Suprapubic skin (tissue), 4 donors: ENCODE data around the gene CAB39L.

Experiments
- CTCF ChIP-seq, 2 donors: fragments of 200-600 bp in 1 of 2; fragments of 450-650 bp in 1 of 2; sonication (generic) in 1 of 2; IDR thresholded peaks; one replicate each; pipeline ENCODE4 v1.5.1; 2016 to 2019; ENCODE audit warnings: antibody characterized with exemption in 2 of 2, mild to moderate bottlenecking in 1 of 2, moderate library complexity in 1 of 2
- EP300 ChIP-seq: sonication (generic); formaldehyde crosslinking; IDR thresholded peaks from one replicate; pipeline ENCODE4 v1.6.1; 2017; ENCODE audit warnings: antibody characterized with exemption
- POLR2A ChIP-seq, 2 donors: fragments of 450-650 bp; IDR thresholded peaks; one replicate each; pipeline ENCODE4 v1.6.1; 2017; ENCODE audit warnings: antibody characterized with exemption in 2 of 2, mild to moderate bottlenecking in 2 of 2, moderate library complexity in 2 of 2
- POLR2AphosphoS5 ChIP-seq, 3 donors: sonication (generic); formaldehyde crosslinking; IDR thresholded peaks; one replicate each; pipeline ENCODE4 v1.6.1; 2017; ENCODE audit warnings: antibody characterized with exemption in 3 of 3

- no peak for TF ChIP-seq EP300
- TF ChIP-seq CTCF (IDR thresholded peaks at IDR 0.05): no peak
- TF ChIP-seq POLR2A (IDR thresholded peaks at IDR 0.05): no peak
- TF ChIP-seq POLR2AphosphoS5 (IDR thresholded peaks at IDR 0.05): no peak
These were observed 102.3 kb downstream of the CAB39L start for GRCh38 chr13:49341517-49341916.
